OCI-LY1 (cell line): Measurements from ENCODE around the gene SLC15A5.

Source experiments
- H2AFZ ChIP-seq: fragments of 200-600 bp; sonication (generic), shearing (Covaris generic); 2 replicates; pipeline ENCODE4 v1.6.0; 2014; ENCODE audit warnings: antibody characterized with exemption, mild to moderate bottlenecking, low read length
- H3F3A ChIP-seq: fragments of 200-600 bp; sonication (generic), shearing (Covaris generic); 2 replicates; pipeline ENCODE4 v1.6.0; 2014; ENCODE audit warnings: mild to moderate bottlenecking, antibody characterized with exemption, low read length, moderate library complexity; ENCODE audit not compliant: insufficient read depth
- H3K27ac ChIP-seq: fragments of 200-600 bp; sonication (generic); 2 replicates; pipeline ENCODE4 v1.5.1; 2014; ENCODE audit warnings: low read length, mixed run types, mild to moderate bottlenecking, low read depth; ENCODE audit not compliant: poor library complexity, severe bottlenecking
- H3K27me3 ChIP-seq: fragments of 200-600 bp; sonication (generic); 2 replicates; pipeline ENCODE4 v1.6.0; 2014; ENCODE audit warnings: antibody characterized with exemption, mild to moderate bottlenecking, low read length, moderate library complexity; ENCODE audit not compliant: insufficient read depth
- H3K36me3 ChIP-seq: fragments of 200-600 bp; sonication (generic); 2 replicates; pipeline ENCODE4 v1.6.1; 2014; ENCODE audit warnings: mild to moderate bottlenecking, antibody characterized with exemption, low read length, moderate library complexity, mixed read lengths; ENCODE audit not compliant: insufficient read depth
- H3K4me1 ChIP-seq: fragments of 200-600 bp; sonication (generic); 2 replicates; pipeline ENCODE4 v1.5.1; 2014; ENCODE audit warnings: mild to moderate bottlenecking, low read length, moderate library complexity; ENCODE audit not compliant: insufficient read depth, severe bottlenecking
- H3K4me2 ChIP-seq: fragments of 200-600 bp; sonication (generic), shearing (Covaris generic); 2 replicates; pipeline ENCODE4 v1.6.1; 2014; ENCODE audit warnings: low read length
- H3K4me3 ChIP-seq: fragments of 200-600 bp; sonication (generic); 2 replicates; pipeline ENCODE4 v1.5.1; 2014; ENCODE audit warnings: low read length, low read depth, mild to moderate bottlenecking, mixed read lengths; ENCODE audit not compliant: poor library complexity, severe bottlenecking
- H3K79me2 ChIP-seq: fragments of 200-600 bp; shearing (Covaris generic); 2 replicates; pipeline ENCODE4 v1.6.1; 2016; ENCODE audit warnings: mixed run types, low read length, mixed read lengths; ENCODE audit not compliant: insufficient read depth
- H3K9ac ChIP-seq: fragments of 200-600 bp; sonication (generic), shearing (Covaris generic); 2 replicates; pipeline ENCODE4 v1.6.1; 2014; ENCODE audit warnings: mild to moderate bottlenecking, low read length, mixed read lengths
- H3K9me2 ChIP-seq: fragments of 200-600 bp; sonication (generic), shearing (Covaris generic); 2 replicates; pipeline ENCODE4 v1.6.1; 2014; ENCODE audit warnings: low read depth, mild to moderate bottlenecking, low read length, mixed read lengths
- H3K9me3 ChIP-seq: fragments of 200-600 bp; shearing (Covaris generic); 2 replicates; pipeline ENCODE4 v1.6.1; 2014; ENCODE audit warnings: low read length, mixed read lengths
- H4K20me1 ChIP-seq: fragments of 200-600 bp; sonication (generic), shearing (Covaris generic); 2 replicates; pipeline ENCODE4 v1.6.0; 2016; ENCODE audit warnings: mild to moderate bottlenecking, low read length; ENCODE audit not compliant: insufficient read depth
- CTCF ChIP-seq: fragments of 200-600 bp; sonication (generic), shearing (Covaris generic); IDR thresholded peaks from 2 replicates; pipeline ENCODE4 v1.5.1; 2017; ENCODE audit warnings: mild to moderate bottlenecking, antibody characterized with exemption, low read length, moderate library complexity, mixed read lengths
- EZH2 ChIP-seq: fragments of 200-600 bp; sonication (generic), shearing (Covaris generic); IDR thresholded peaks from 2 replicates; pipeline ENCODE4 v1.8.0; 2017; ENCODE audit warnings: borderline replicate concordance, mixed run types, mild to moderate bottlenecking, antibody characterized with exemption, low read length, moderate library complexity, mixed read lengths

Gene SLC15A5

GRCh38 chr12:16266085-16266484, 11.4 kb downstream of the SLC15A5 start:
- no peaks in the 10 kb centered on the region for H4K20me1 ChIP-seq
- H3K27ac ChIP-seq: no peak overlapping the region
- no peaks in the 10 kb centered on the region for H3K79me2 ChIP-seq
- H3K4me2 ChIP-seq: no peak overlapping the region
- H3K9me3 ChIP-seq: no peaks in the 10 kb centered on the region
- H3K36me3 ChIP-seq: no peaks in the 10 kb centered on the region
- no peak for TF ChIP-seq EZH2
- no peak for TF ChIP-seq CTCF
- H3K27me3 ChIP-seq: no peaks in the 10 kb centered on the region
- no peaks in the 10 kb centered on the region for H3K9me2 ChIP-seq
- no peak overlapping the region for H3K4me3 ChIP-seq
- H3F3A ChIP-seq: no peaks in the 10 kb centered on the region
- no peaks in the 10 kb centered on the region for H3K4me1 ChIP-seq
- no peak overlapping the region for H2AFZ ChIP-seq
- no peak overlapping the region for H3K9ac ChIP-seq

- no peaks in the 10 kb centered on the region for H3K9me3 ChIP-seq
- H4K20me1 ChIP-seq: no peaks in the 10 kb centered on the region
- no peaks in the 10 kb centered on the region for H3K4me1 ChIP-seq
- H3K4me2 ChIP-seq: no peak overlapping the region
- H3K27me3 ChIP-seq: no peaks in the 10 kb centered on the region
- no peak overlapping the region for H3K4me3 ChIP-seq
- H3K9me2 ChIP-seq: no peaks in the 10 kb centered on the region
- H2AFZ ChIP-seq: no peak overlapping the region
- TF ChIP-seq EZH2: no peak
- no peak for TF ChIP-seq CTCF
- no peak overlapping the region for H3K27ac ChIP-seq
- H3K79me2 ChIP-seq: no peaks in the 10 kb centered on the region
- no peaks in the 10 kb centered on the region for H3F3A ChIP-seq
- no peak overlapping the region for H3K9ac ChIP-seq
- no peaks in the 10 kb centered on the region for H3K36me3 ChIP-seq
These were observed 15.5 kb downstream of the SLC15A5 start for GRCh38 chr12:16261944-16262475.

GRCh38 chr12:16260206-16260605, 17.3 kb downstream of the SLC15A5 start:
- Histone ChIP-seq H3K9ac (no peak overlapping the region), H3K4me3 (no peak overlapping the region), H3K27ac (no peak overlapping the region), H3K36me3 (no peaks in the 10 kb centered on the region), H3K4me1 (no peaks in the 10 kb centered on the region), H3K27me3 (no peaks in the 10 kb centered on the region), H3K79me2 (no peaks in the 10 kb centered on the region), H3K9me2 (no peaks in the 10 kb centered on the region), H4K20me1 (no peaks in the 10 kb centered on the region), H3K4me2 (no peak overlapping the region), H2AFZ (no peak overlapping the region), H3F3A (no peaks in the 10 kb centered on the region), H3K9me3 (no peaks in the 10 kb centered on the region)
- TF ChIP-seq EZH2: no peak
- TF ChIP-seq CTCF: no peak
